H1 (cell line): Measurements from ENCODE around the gene PPAN. TPM values are rescaled to one million over a fixed set of nuclear protein-coding genes. Genes with fewer than 3 reads are reported as not detected.

ENCODE experiments used
- CTCF ChIA-PET: fragments of 300-600 bp; sonication (Branson Sonifier 250); formaldehyde crosslinking; loops from one replicate; lab custom pipeline; 2021; ENCODE audit not compliant: partially characterized antibody; lab: Charles Lee
- POLR2A ChIA-PET: fragments of 300-600 bp; sonication (Branson Sonifier 250); formaldehyde crosslinking; loops from one replicate; lab custom pipeline; 2021; ENCODE audit warnings: inconsistent platforms; ENCODE audit not compliant: partially characterized antibody; lab: Charles Lee
- DNase-seq, 2 experiments: peaks; one replicate each; pipeline versions ENCODE4 v3.0.0 to v3.0.0-alpha.2; 2010 to 2022; ENCODE audit warnings: low spot score in 2 of 2, low read depth in 1 of 2, mixed read lengths in 1 of 2
- FAIRE-seq: peaks from 2 replicates; lab custom pipeline; 2011; peaks lifted over from hg19 to GRCh38; lab: Jason Lieb, UNC
- H2AFZ ChIP-seq: 2 replicates; pipeline ENCODE4 v1.8.1; 2012; ENCODE audit warnings: low read length, inconsistent platforms
- H2AK5ac ChIP-seq: 2 replicates; pipeline ENCODE4 v1.6.1; 2013; ENCODE audit warnings: low read depth, low read length
- H2BK120ac ChIP-seq: replicated peaks from 2 replicates; pipeline ENCODE3; 2013; ENCODE audit warnings: low read depth, low read length, inconsistent platforms
- H2BK12ac ChIP-seq: 2 replicates; pipeline ENCODE4 v1.6.1; 2013; ENCODE audit warnings: low read depth, low read length
- H2BK15ac ChIP-seq: 2 replicates; pipeline ENCODE4 v1.6.1; 2013; ENCODE audit warnings: low read length
- H2BK20ac ChIP-seq: 2 replicates; pipeline ENCODE4 v1.6.1; 2013; ENCODE audit warnings: low read length
- H2BK5ac ChIP-seq: 2 replicates; pipeline ENCODE4 v1.6.1; 2013; ENCODE audit warnings: low read depth, low read length
- H3K14ac ChIP-seq: 2 replicates; pipeline ENCODE4 v1.6.1; 2013; ENCODE audit warnings: inconsistent platforms; ENCODE audit not compliant: insufficient read length
- H3K18ac ChIP-seq: 2 replicates; pipeline ENCODE4 v1.6.1; 2013; ENCODE audit warnings: low read length; ENCODE audit errors: extremely low read depth
- H3K23ac ChIP-seq: 2 replicates; pipeline ENCODE4 v1.6.1; 2013; ENCODE audit warnings: inconsistent platforms; ENCODE audit not compliant: insufficient read length
- H3K23me2 ChIP-seq: 2 replicates; pipeline ENCODE4 v1.6.1; 2013; ENCODE audit warnings: low read depth, low read length
- H3K27ac ChIP-seq: 2 replicates; pipeline ENCODE4 v1.6.1; 2011; ENCODE audit warnings: low read depth, low read length, inconsistent platforms
- H3K27me3 ChIP-seq, 4 experiments: replicated peaks in 1 of 4; 1 replicate in 1 of 4; 2 replicates in 3 of 4; pipeline versions ENCODE4 v1.6.1 to v1.8.1; 2011 to 2013; ENCODE audit warnings: low read length in 3 of 4, mild to moderate bottlenecking in 3 of 4, inconsistent platforms in 2 of 4, mixed read lengths in 2 of 4, moderate library complexity in 1 of 4; ENCODE audit not compliant: control insufficient read depth in 3 of 4, insufficient read depth in 3 of 4; ENCODE audit errors: extremely low read depth in 1 of 4
- H3K36me3 ChIP-seq, 4 experiments: 2 replicates each; pipeline versions ENCODE4 v1.6.1 to v1.8.1; 2011 to 2013; ENCODE audit warnings: mild to moderate bottlenecking in 4 of 4, low read length in 3 of 4, moderate library complexity in 2 of 4, control low read depth in 1 of 4, inconsistent platforms in 1 of 4; ENCODE audit not compliant: insufficient read depth in 4 of 4, control insufficient read depth in 2 of 4
- H3K4ac ChIP-seq: replicated peaks from 2 replicates; pipeline ENCODE3; 2013; ENCODE audit warnings: low read length, low read depth, mixed read lengths, inconsistent platforms; ENCODE audit not compliant: insufficient read length
- H3K4me1 ChIP-seq, 4 experiments: replicated peaks in 1 of 4; 1 replicate in 1 of 4; 2 replicates in 3 of 4; pipeline versions ENCODE4 v1.6.1 to v1.8.1; 2011 to 2013; ENCODE audit warnings: low read length in 3 of 4, inconsistent platforms in 2 of 4, mixed read lengths in 1 of 4; ENCODE audit not compliant: insufficient read depth in 4 of 4, control insufficient read depth in 3 of 4
- H3K4me2 ChIP-seq, 2 experiments: 2 replicates each; pipeline versions ENCODE4 v1.6.1 to v1.8.1; 2011 to 2013; ENCODE audit warnings: low read depth in 2 of 2, low read length in 2 of 2, control low read depth in 1 of 2, inconsistent platforms in 1 of 2, mild to moderate bottlenecking in 1 of 2; ENCODE audit not compliant: insufficient read depth in 1 of 2
- H3K4me3 ChIP-seq, 4 experiments: fragments of 200-600, 300-600 bp in 1 of 4; sonication (generic), shearing (Covaris generic), sonication (Bioruptor Twin) in 1 of 4; 2 replicates each; pipeline versions ENCODE4 v1.5.1 to v1.8.1; 2011 to 2016; ENCODE audit warnings: low read length in 4 of 4, low read depth in 3 of 4, control low read depth in 2 of 4, inconsistent platforms in 2 of 4, mild to moderate bottlenecking in 2 of 4, mixed read lengths in 1 of 4, moderate library complexity in 1 of 4; ENCODE audit not compliant: insufficient read depth in 2 of 4; ENCODE audit errors: extremely low read depth in 1 of 4
- H3K56ac ChIP-seq: replicated peaks from 2 replicates; pipeline ENCODE3; 2013; ENCODE audit warnings: low read depth, mild to moderate bottlenecking, mixed read lengths, low read length, inconsistent platforms; ENCODE audit not compliant: insufficient read length
- H3K79me1 ChIP-seq: 2 replicates; pipeline ENCODE4 v1.6.1; 2013; ENCODE audit warnings: low read depth, low read length, control low read depth
- H3K79me2 ChIP-seq, 2 experiments: 2 replicates each; pipeline versions ENCODE4 v1.6.1 to v1.8.1; 2012 to 2013; ENCODE audit warnings: low read length in 2 of 2, mild to moderate bottlenecking in 2 of 2, inconsistent platforms in 1 of 2; ENCODE audit not compliant: insufficient read depth in 2 of 2, control insufficient read depth in 1 of 2
- H3K9ac ChIP-seq, 4 experiments: replicated peaks in 1 of 4; 1 replicate in 1 of 4; 2 replicates in 3 of 4; pipeline versions ENCODE4 v1.6.1 to v1.8.1; 2011 to 2013; ENCODE audit warnings: low read depth in 3 of 4, low read length in 3 of 4, control low read depth in 2 of 4, mild to moderate bottlenecking in 2 of 4, moderate library complexity in 2 of 4, inconsistent platforms in 1 of 4; ENCODE audit errors: extremely low read depth in 1 of 4
- H3K9me3 ChIP-seq, 2 experiments: 2 replicates each; pipeline versions ENCODE4 v1.6.1 to v1.8.1; 2012 to 2013; ENCODE audit warnings: mild to moderate bottlenecking in 2 of 2, moderate library complexity in 2 of 2, control low read depth in 1 of 2, inconsistent platforms in 1 of 2, low read depth in 1 of 2, low read length in 1 of 2, mixed read lengths in 1 of 2; ENCODE audit not compliant: insufficient read depth in 2 of 2
- H4K20me1 ChIP-seq, 2 experiments: replicated peaks in 1 of 2; 2 replicates each; pipeline versions ENCODE3 to v1.8.1; 2011 to 2013; ENCODE audit warnings: inconsistent platforms in 2 of 2, low read length in 2 of 2, mild to moderate bottlenecking in 1 of 2; ENCODE audit not compliant: insufficient read depth in 2 of 2, control insufficient read depth in 1 of 2
- H4K5ac ChIP-seq: 2 replicates; pipeline ENCODE4 v1.6.1; 2013; ENCODE audit warnings: low read length, low read depth, mixed read lengths, inconsistent platforms; ENCODE audit not compliant: insufficient read length
- H4K8ac ChIP-seq: 2 replicates; pipeline ENCODE4 v1.8.0; 2013; ENCODE audit warnings: mild to moderate bottlenecking, moderate library complexity, low read length, inconsistent platforms; ENCODE audit not compliant: insufficient read depth; ENCODE audit errors: extremely low read depth
- H4K91ac ChIP-seq: replicated peaks from 2 replicates; pipeline ENCODE3; 2013; ENCODE audit warnings: low read length, mixed read lengths, inconsistent platforms; ENCODE audit not compliant: insufficient read length
- CBX8 ChIP-seq: fragments of 300-800, 300-1000 bp; sonication (generic); IDR thresholded peaks from 2 replicates; pipeline ENCODE4 v1.7.1; 2016; ENCODE audit warnings: low read depth, low read length, borderline replicate concordance
- CEBPB ChIP-seq: IDR thresholded peaks from 2 replicates; pipeline ENCODE4 v1.6.1; 2012; ENCODE audit warnings: low read depth, low read length
- CTCF ChIP-seq, 3 experiments: IDR thresholded peaks; 1 replicate in 2 of 3; 2 replicates in 1 of 3; pipeline versions ENCODE4 v1.5.1 to v1.6.1; 2011; ENCODE audit warnings: low read length in 3 of 3, mild to moderate bottlenecking in 3 of 3, inconsistent platforms in 2 of 3, low read depth in 1 of 3, moderate library complexity in 1 of 3; ENCODE audit not compliant: insufficient read depth in 1 of 3; ENCODE audit errors: control extremely low read depth in 1 of 3
- E2F6 ChIP-seq: IDR thresholded peaks from 2 replicates; pipeline ENCODE4 v1.6.1; 2012; ENCODE audit warnings: inconsistent platforms
- KDM1A ChIP-seq: fragments of 200-600, 300-600 bp; sonication (generic); IDR thresholded peaks from 2 replicates; pipeline ENCODE4 v1.7.1; 2016; ENCODE audit warnings: mild to moderate bottlenecking, low read length, borderline replicate concordance
- KDM4A ChIP-seq: IDR thresholded peaks from one replicate; pipeline ENCODE4 v1.7.1; 2012; ENCODE audit warnings: low read depth, mild to moderate bottlenecking, moderate library complexity, low read length, inconsistent platforms; ENCODE audit not compliant: severe bottlenecking
- MAX ChIP-seq: IDR thresholded peaks from 2 replicates; pipeline ENCODE4 v1.6.1; 2012; ENCODE audit warnings: inconsistent platforms
- TAF7 ChIP-seq: optimal IDR thresholded peaks from 2 replicates; pipeline ENCODE3; 2011; ENCODE audit warnings: low read depth, mild to moderate bottlenecking, inconsistent platforms, low read length, moderate library complexity, borderline replicate concordance
- TBP ChIP-seq: IDR thresholded peaks from 2 replicates; pipeline ENCODE4 v1.6.1; 2011; ENCODE audit warnings: low read depth, low read length, improper control_type of control experiment
- WGBS, 2 experiments: shearing (Covaris generic) in 1 of 2; methylation state at CpG; one replicate each; pipeline versions ENCODE4 v1.1.6 to v1.1.7; 2013 to 2015; ENCODE audit warnings: low lambda C conversion rate in 2 of 2, mixed read lengths in 2 of 2, inconsistent platforms in 1 of 2, low coverage in 1 of 2, missing lambda C conversion rate in 1 of 2; ENCODE audit not compliant: insufficient replicate concordance in 2 of 2, insufficient coverage in 1 of 2, insufficient read length in 1 of 2; ENCODE audit errors: extremely low coverage in 1 of 2, missing lambda C conversion rate in 1 of 2; 5-methylcytosine and 5-hydroxymethylcytosine counted together
- polyA plus RNA-seq, 7 experiments: library from polyadenylated mRNA; depleted of rRNA in 3 of 7; stranded (reverse) in 5 of 7; unstranded in 2 of 7; fragments of >200 nt in 5 of 7; fragments of 200-250 nt in 2 of 7; gene quantifications; 1 replicate in 5 of 7; 2 replicates in 1 of 7; 4 replicates in 1 of 7; pipeline versions ENCODE4 v1.2.1 to v1.2.3, GENCODE V29; 2011 to 2013; ENCODE audit warnings: missing spikeins in 2 of 7, mixed read lengths in 2 of 7
- total RNA-seq: library from RNA; stranded (reverse); fragmentation: NEBNext Ultra II Directional; extraction: Animal tissue kit (Norgen Biotek cat#: 25700); gene quantifications from 2 replicates; pipeline ENCODE4 v1.2.1, GENCODE V29; 2021

Gene PPAN
- total and polyA plus RNA-seq, 2 of the 8 experiments (the other 6 are each of a cell fraction or from before 2014, with no cell fraction given): 48.8 to 74.4 TPM

- Histone ChIP-seq H3K9ac (no peak overlapping the region), H2BK5ac (no peak overlapping the region), H3K56ac (no peak overlapping the region), H2BK20ac (no peak overlapping the region), H4K91ac (no peak overlapping the region), H3K14ac (no peak overlapping the region), H4K8ac (no peak overlapping the region), H3K9me3 (no peaks in the 10 kb centered on the region), H2BK12ac (no peak overlapping the region), H3K79me2 (no peaks in the 10 kb centered on the region), H3K36me3 (peaks cover 0 to 3% (median 1%) of the 10 kb centered on the region in 4 experiments; a peak in 2 of 8 replicates), H3K4me1 (peaks cover 0 to 4% (median 3%) of the 10 kb centered on the region in 4 experiments; a peak in 4 of 7 replicates), H2AFZ (no peak overlapping the region), H3K27me3 (peaks cover 2 to 6% (median 5%) of the 10 kb centered on the region in 4 experiments; a peak in 6 of 7 replicates), H3K79me1 (no peaks in the 10 kb centered on the region), H4K20me1 (peaks cover 0 to 7% of the 10 kb centered on the region in 2 experiments), H3K27ac (no peak overlapping the region), H2AK5ac (no peak overlapping the region), H3K4me3 (no peak overlapping the region), H3K4me2 (no peak overlapping the region), H4K5ac (no peak overlapping the region), H2BK15ac (no peak overlapping the region), H3K23me2 (peaks cover 13% of the 10 kb centered on the region; the same call in 1 of the 2 replicates), H3K4ac (no peak overlapping the region), H3K23ac (no peak overlapping the region), H3K18ac (no peak overlapping the region), H2BK120ac (no peak overlapping the region)
- ChIA-PET POLR2A (interaction anchor here (15.1 kb wide), 1 partner anchor 23 kb away, joined by 240 read pairs; the partner anchor contains the start of genes P2RY11 and PPAN), CTCF (interaction anchor here (0.7 to 1.3 kb wide), 2 partner anchors 10 to 24 kb away, joined by 3 to 8 read pairs; no protein-coding TSS in a partner anchor)
- WGBS, 2 experiments: 91% methylated on average over 15 of the region's 15 CpGs; no CpG with 5 or more reads in 1 of the 2 experiments
- FAIRE-seq: no peak
- no peak for DNase-seq
- no peak for TF ChIP-seq KDM4A
- TF ChIP-seq CTCF (IDR thresholded peaks at IDR 0.05; ENCODE audit: control extremely low read depth in 1 of 3, insufficient read depth in 1 of 3, low read depth in 1 of 3, low read length in 3 of 3): no peak
- TF ChIP-seq KDM1A: no peak
- TF ChIP-seq CEBPB: no peak
- TF ChIP-seq TBP: no peak
- TF ChIP-seq CBX8: no peak
- no peak for TF ChIP-seq MAX
- TF ChIP-seq E2F6: no peak
- TF ChIP-seq TAF7: no peak
Observed at GRCh38 chr19:10089801-10090375, 16.3 kb upstream of the PPAN start.
